HG03521 (cell line): Measurements from ENCODE around the gene RAB14.
"Not testable (repeated sequence)": the region's sequence is repeated elsewhere in the genome, so short reads cannot be mapped to it uniquely, and the experiment has no call there.

ENCODE experiments used
- ATAC-seq: cut with Tn5 transposase; IDR thresholded peaks from one replicate; pipeline ENCODE4 v1.9.1; 2021; ENCODE audit warnings: mild to moderate bottlenecking, moderate library complexity; ENCODE audit not compliant: unreplicated experiment

The RAB14 gene

GRCh38 chr9:121169094-121169601 is 32.5 kb downstream of the RAB14 start:
- ATAC-seq = no peak

GRCh38 chr9:121168052-121168451 is 33.6 kb downstream of the RAB14 start:
- ATAC-seq = no peak

- ATAC-seq = no peak
Measured at GRCh38 chr9:121160025-121160424, 41.6 kb downstream of the RAB14 start.

- ATAC-seq = no peak
Measured at GRCh38 chr9:121157939-121158338, 43.7 kb downstream of the RAB14 start.

- peak; percentile 78 for ATAC-seq
Measured at GRCh38 chr9:121156263-121156731, 45.4 kb downstream of the RAB14 start.

GRCh38 chr9:121154782-121155181 is 46.9 kb downstream of the RAB14 start:
- ATAC-seq = no peak

- ATAC-seq = no peak
Measured at GRCh38 chr9:121153642-121154041, 48.0 kb downstream of the RAB14 start.

GRCh38 chr9:121150188-121150587 is 51.5 kb downstream of the RAB14 start:
- no peak for ATAC-seq

- no peak for ATAC-seq
Measured at GRCh38 chr9:121144482-121144881, 57.2 kb downstream of the RAB14 start.

- no peak for ATAC-seq
Measured at GRCh38 chr9:121143771-121144170, 57.9 kb downstream of the RAB14 start.

- ATAC-seq = no peak
Measured at GRCh38 chr9:121141706-121142105, 60.0 kb downstream of the RAB14 start.

- no peak for ATAC-seq
Measured at GRCh38 chr9:121141306-121141705, 60.4 kb downstream of the RAB14 start.

GRCh38 chr9:121140162-121140561 is 61.5 kb downstream of the RAB14 start:
- ATAC-seq = no peak

GRCh38 chr9:121138973-121139372 is 62.7 kb downstream of the RAB14 start:
- ATAC-seq = no peak

GRCh38 chr9:121138561-121138960 is 63.1 kb downstream of the RAB14 start:
- ATAC-seq = no peak

GRCh38 chr9:121135642-121136041 is 66.0 kb downstream of the RAB14 start:
- ATAC-seq = no peak

GRCh38 chr9:121133104-121133816 is 68.4 kb downstream of the RAB14 start:
- no peak for ATAC-seq

GRCh38 chr9:121129384-121129783 is 72.3 kb downstream of the RAB14 start:
- not testable (repeated sequence) for ATAC-seq
